Effector CD8-positive, alpha-beta T cell (primary cell): Measurements from ENCODE around the gene C1QTNF3.
"Not testable (repeated sequence)": the region's sequence is repeated elsewhere in the genome, so short reads cannot be mapped to it uniquely, and the experiment has no call there.

Experiments used
- DNase-seq: peaks from one replicate; lab custom pipeline; 2025; lab: John Stamatoyannopoulos, UW

Gene C1QTNF3

DNA sequence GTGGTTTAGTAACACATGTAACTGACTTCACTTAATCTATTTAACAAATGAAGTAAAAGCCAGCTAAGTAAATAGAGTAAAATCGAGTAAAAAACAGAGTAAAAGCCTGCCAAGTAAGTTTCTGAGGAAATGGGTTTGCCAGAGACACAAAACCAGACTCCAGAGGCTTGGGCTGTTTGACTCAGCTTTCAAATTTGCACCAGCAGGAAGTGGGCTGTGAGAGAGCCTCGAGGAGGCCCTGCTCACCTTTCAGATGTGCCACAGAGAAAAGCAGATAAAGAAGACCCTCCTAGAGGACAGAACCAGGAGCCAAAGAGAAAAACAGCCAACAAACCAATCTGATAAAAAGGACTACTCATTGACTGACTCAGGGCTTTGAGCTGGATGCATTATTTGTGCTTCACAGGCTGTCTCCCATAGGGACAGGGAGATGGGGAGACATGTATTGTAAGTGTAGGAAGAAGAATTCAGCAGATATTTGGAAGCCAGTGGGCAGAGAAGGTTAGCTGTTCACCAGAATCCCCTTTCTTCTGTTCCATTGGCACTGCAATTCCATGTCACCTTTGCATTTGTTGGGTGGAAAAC, 20.8 kb downstream of the C1QTNF3 start:
- DNase-seq, result no peak

GRCh38 chr5:34021334-34021733, 21.7 kb downstream of the C1QTNF3 start:
- DNase-seq, result no peak

GRCh38 chr5:34020726-34021125, 22.3 kb downstream of the C1QTNF3 start:
- DNase-seq, result no peak

DNA sequence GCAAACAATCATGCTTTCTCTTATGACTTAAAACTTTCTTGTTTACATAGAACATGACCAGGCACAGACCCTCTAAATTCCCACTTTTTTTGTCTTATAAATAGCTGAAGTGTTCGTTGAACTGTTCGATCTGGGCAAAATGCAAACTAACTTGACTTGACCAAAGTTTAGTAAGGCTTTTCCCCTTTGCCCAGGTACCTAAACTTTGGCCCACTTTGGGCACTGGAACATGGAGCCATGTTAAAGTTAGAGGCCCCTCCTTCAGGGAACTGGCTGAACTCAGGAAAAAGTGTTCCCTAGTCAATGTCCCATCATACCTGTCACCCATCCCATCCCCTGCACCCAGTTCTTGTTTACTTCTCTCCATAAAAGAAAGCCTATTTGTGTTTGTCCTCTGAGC, 25.8 kb downstream of the C1QTNF3 start:
- DNase-seq, result no peak

DNA sequence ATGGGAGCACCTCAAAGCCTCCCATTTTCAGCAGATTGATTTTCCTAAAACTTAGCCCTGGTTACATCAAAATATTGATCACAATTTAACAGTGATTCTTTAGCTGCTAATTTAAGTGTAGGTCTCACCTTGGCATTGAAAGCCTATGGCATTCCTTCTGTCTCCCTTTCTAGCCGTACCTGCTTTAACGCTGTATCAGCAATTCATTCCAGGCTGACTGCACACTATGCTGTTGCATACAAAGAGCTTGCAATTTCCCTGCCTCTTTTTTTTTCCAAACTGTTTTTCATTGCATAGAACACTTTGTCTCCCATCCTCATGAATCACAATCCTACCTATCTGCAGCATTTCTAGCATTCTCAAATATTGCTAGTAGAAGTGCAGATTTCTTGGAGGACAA, 26.3 kb downstream of the C1QTNF3 start:
- no peak for DNase-seq

DNA sequence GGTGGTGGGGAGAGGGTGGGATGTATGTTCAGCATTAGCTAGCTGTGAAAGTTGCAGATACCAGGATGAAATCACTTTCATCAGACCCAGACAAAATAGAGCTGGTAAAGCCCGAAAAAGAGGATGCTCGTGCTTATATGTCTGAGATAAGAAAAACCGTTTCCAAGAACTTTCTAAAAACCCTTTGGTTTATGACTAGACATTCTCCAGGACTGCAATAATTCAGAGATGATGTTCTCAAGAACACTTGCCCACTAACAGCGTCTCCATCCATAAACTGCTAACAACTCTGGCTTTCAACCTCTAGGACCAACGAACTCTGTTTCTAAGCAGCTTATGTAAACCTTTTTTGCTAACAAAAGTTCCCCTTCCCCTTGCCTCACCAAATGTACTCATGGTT, 26.8 kb downstream of the C1QTNF3 start:
- no peak for DNase-seq

- no peak for DNase-seq
These were observed 27.7 kb downstream of the C1QTNF3 start for GRCh38 chr5:34015120-34015822.

- no peak for DNase-seq
These were observed 28.4 kb downstream of the C1QTNF3 start for GRCh38 chr5:34014626-34015025.

DNA sequence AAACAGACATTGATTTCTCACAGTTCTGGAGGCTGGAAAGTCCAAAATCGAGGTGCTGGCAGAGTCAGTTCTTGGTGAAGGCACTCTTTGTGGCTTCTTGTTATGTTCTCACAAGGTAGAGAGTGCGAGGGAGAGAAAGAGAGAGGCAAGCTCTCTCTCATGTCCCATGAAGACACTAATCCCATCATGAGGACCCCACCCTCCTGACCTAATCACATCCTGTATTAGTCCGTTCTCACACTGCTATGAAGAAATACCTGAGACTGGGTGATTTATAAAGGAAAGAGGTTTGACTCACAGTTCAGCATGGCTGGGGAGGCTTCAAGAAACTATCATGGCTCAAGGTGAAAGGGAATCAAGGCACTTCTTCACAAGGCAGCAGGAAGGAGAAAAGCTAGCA, 29.5 kb downstream of the C1QTNF3 start:
- no peak for DNase-seq

- no peak for DNase-seq
These were observed 30.2 kb downstream of the C1QTNF3 start for GRCh38 chr5:34012791-34013190.

- DNase-seq, result no peak
These were observed 31.5 kb downstream of the C1QTNF3 start for GRCh38 chr5:34011536-34011935.

- DNase-seq, result not testable (repeated sequence)
These were observed 32.9 kb downstream of the C1QTNF3 start for GRCh38 chr5:34010146-34010545.

GRCh38 chr5:34009610-34010009, 33.4 kb downstream of the C1QTNF3 start:
- no peak for DNase-seq

- no peak for DNase-seq
These were observed 34.2 kb downstream of the C1QTNF3 start for GRCh38 chr5:34008802-34009201.

- peak; percentile 74 for DNase-seq
These were observed 35.1 kb downstream of the C1QTNF3 start, which contains the start of gene AMACR for GRCh38 chr5:34007621-34008600. TSS of gene AMACR (minus strand) at chr5:34008050. CDS start at chr5:34008019, 31 bp downstream.

DNA sequence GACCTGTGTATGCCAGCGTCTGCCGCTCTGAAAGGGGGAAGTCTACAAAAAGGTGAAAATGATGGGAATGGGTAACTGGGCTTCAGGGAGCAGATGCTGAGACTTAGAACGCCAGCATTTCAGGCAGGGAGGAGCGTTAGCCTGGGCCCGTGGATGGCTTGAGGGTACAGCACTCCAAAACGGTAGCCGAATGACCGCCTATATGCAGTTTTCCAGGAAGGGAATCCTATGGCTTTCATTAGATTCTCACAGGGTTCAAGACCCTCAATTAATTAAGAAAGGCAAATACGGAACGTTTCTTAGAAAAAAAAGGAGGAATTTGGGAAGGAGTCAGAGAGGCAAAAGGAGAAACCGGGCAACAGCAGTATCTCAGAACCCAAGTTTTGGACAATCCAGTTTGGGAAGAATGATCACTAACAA, 35.8 kb downstream of the C1QTNF3 start:
- DNase-seq, result no peak

DNA sequence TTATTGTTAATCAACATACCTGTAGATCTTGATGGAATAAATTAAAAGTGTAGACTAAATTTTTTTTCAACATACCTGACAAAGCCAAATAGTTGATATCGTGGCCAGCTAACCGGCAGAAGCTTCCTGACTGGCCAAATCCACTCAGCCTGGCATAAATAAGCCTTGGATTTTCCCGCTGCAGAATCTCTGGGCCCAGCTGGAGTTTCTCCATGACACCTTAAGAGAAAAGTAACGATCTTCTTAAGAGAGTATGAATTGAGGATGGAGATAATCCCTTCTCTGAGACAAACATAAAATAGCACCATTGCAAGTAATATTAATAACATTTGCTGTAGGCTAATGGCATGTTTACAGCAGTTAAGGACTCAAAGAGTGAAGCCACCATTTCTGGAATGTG, 37.3 kb downstream of the C1QTNF3 start:
- no peak for DNase-seq

- no peak for DNase-seq
These were observed 37.8 kb downstream of the C1QTNF3 start for GRCh38 chr5:34005211-34005610.

- DNase-seq, result no peak
These were observed 39.1 kb downstream of the C1QTNF3 start for GRCh38 chr5:34003941-34004340.

DNA sequence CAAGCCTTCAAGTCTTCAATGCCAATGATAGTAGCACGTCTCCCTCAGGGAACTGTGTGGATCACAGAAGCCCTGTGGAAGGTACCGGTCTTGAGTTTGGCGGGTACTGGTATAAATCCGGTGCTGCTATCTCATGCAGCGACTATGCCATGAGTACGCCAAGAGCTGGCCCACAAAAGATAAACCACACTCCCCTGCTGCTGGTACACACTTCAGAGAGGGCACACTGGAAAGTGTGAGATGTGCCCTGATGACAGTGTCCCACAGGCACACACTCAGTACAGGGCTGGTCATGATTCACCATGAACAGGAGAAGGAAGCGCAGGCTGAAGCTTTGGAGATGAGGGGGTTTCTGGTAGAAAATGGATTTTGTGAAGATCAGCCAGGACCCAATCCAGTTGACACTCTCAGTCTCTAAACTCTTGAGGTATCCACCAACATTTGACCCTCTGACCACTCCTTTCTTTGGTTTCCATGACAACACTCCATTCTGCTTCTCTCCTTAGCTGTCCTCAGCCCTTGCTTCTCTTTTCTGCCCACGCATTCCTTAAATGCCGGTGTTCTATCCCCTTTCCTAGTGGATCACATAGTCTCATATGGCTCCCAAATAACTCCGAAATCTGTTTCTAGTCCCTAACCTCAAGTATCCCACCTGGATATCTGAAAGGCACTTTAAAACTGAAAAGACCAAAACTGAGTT, 40.2 kb downstream of the C1QTNF3 start:
- DNase-seq, result no peak

GRCh38 chr5:34001241-34001841, 41.7 kb downstream of the C1QTNF3 start:
- no peak for DNase-seq
